WTC11 (cell line): ENCODE data around the gene KDM3B. TPM values are rescaled to one million over a fixed set of nuclear protein-coding genes. Genes with fewer than 3 reads are reported as not detected.

Experiments
- ATAC-seq: fragments of 200-7000 bp; cut with Tn5 transposase; 2 replicates; pipeline ENCODE4 v1.10.0; 2021; ENCODE audit warnings: mild to moderate bottlenecking, moderate library complexity
- CTCF ChIA-PET: fragments of 300-600 bp; sonication (Branson Sonifier 250); formaldehyde crosslinking; loops from one replicate; lab custom pipeline; 2021; ENCODE audit warnings: antibody characterized with exemption; lab: Charles Lee
- POLR2A ChIA-PET: fragments of 350-600 bp; sonication (Branson Sonifier 250); formaldehyde crosslinking; loops from one replicate; lab custom pipeline; 2021; ENCODE audit warnings: antibody characterized with exemption; lab: Charles Lee
- DNase-seq: peaks from one replicate; pipeline ENCODE4 v3.0.0; 2021; ENCODE audit warnings: low spot score
- H3K27ac Mint-ChIP-seq: 2 replicates; pipeline ENCODE4 v1.8.0; 2021; ENCODE audit warnings: mixed read lengths
- H3K27me3 Mint-ChIP-seq: 2 replicates; pipeline ENCODE4 v1.8.0; 2021; ENCODE audit warnings: low read depth, mild to moderate bottlenecking, moderate library complexity, mixed read lengths
- H3K36me3 Mint-ChIP-seq: 2 replicates; pipeline ENCODE4 v1.8.0; 2021; ENCODE audit warnings: mixed read lengths
- H3K4me1 Mint-ChIP-seq: 2 replicates; pipeline ENCODE4 v1.8.0; 2022; ENCODE audit warnings: mixed read lengths
- H3K4me3 Mint-ChIP-seq: 2 replicates; pipeline ENCODE4 v1.8.0; 2021; ENCODE audit warnings: mild to moderate bottlenecking, moderate library complexity, mixed read lengths
- H3K9me3 Mint-ChIP-seq: 2 replicates; pipeline ENCODE4 v1.8.0; 2021; ENCODE audit warnings: mixed read lengths
- AFF4 ChIP-seq: sonication (generic); formaldehyde crosslinking; IDR thresholded peaks from 2 replicates; pipeline ENCODE4 v1.8.1; 2023; ENCODE audit warnings: mild to moderate bottlenecking, missing genetic modification reagents, borderline replicate concordance
- ATF6 ChIP-seq: sonication (generic); formaldehyde crosslinking; IDR thresholded peaks from 2 replicates; pipeline ENCODE4 v1.8.1; 2023; ENCODE audit warnings: mild to moderate bottlenecking, missing genetic modification reagents
- CREM ChIP-seq: sonication (generic); formaldehyde crosslinking; IDR thresholded peaks from 2 replicates; pipeline ENCODE4 v1.8.1; 2022; ENCODE audit warnings: mild to moderate bottlenecking, missing genetic modification reagents, moderate library complexity
- MXD4 ChIP-seq: fragments of 250-450 bp; sonication (Bioruptor Pico); IDR thresholded peaks from 2 replicates; pipeline ENCODE4 v1.8.0; 2021; ENCODE audit warnings: mild to moderate bottlenecking, moderate library complexity, borderline replicate concordance
- NFE2L1 ChIP-seq: sonication (generic); formaldehyde crosslinking; IDR thresholded peaks from 2 replicates; pipeline ENCODE4 v1.8.1; 2023; ENCODE audit warnings: missing genetic modification reagents
- SP1 ChIP-seq: sonication (generic); formaldehyde crosslinking; conservative IDR thresholded peaks from 2 replicates; pipeline ENCODE4 v1.8.1; 2022; ENCODE audit warnings: missing genetic modification reagents
- USF1 ChIP-seq: sonication (generic); formaldehyde crosslinking; IDR thresholded peaks from 2 replicates; pipeline ENCODE4 v1.8.0; 2022; ENCODE audit warnings: mild to moderate bottlenecking, missing genetic modification reagents
- USF2 ChIP-seq: sonication (generic); formaldehyde crosslinking; IDR thresholded peaks from 2 replicates; pipeline ENCODE4 v1.8.1; 2023; ENCODE audit warnings: mild to moderate bottlenecking, missing genetic modification reagents, moderate library complexity
- ZBTB21 ChIP-seq: sonication (generic); formaldehyde crosslinking; IDR thresholded peaks from 2 replicates; pipeline ENCODE4 v1.8.1; 2023; ENCODE audit warnings: mild to moderate bottlenecking, missing genetic modification reagents, borderline replicate concordance
- ZNF396 ChIP-seq: fragments of 250-450 bp; sonication (Bioruptor Pico); IDR thresholded peaks from 2 replicates; pipeline ENCODE4 v1.8.0; 2021; ENCODE audit warnings: mild to moderate bottlenecking, moderate library complexity, borderline replicate concordance
- ZNF512 ChIP-seq: sonication (generic); formaldehyde crosslinking; IDR thresholded peaks from 2 replicates; pipeline ENCODE4 v1.8.1; 2022; ENCODE audit warnings: missing genetic modification reagents, borderline replicate concordance
- total RNA-seq: library from RNA; stranded (reverse); gene quantifications from 3 replicates; pipeline ENCODE4 v1.2.3, GENCODE V29; 2021

KDM3B gene
- total RNA-seq, 1 experiment from 2014 or later = 87.9 TPM

- TF ChIP-seq ZNF396 (CRISPR knock-in tag) (no peak), ZBTB21 (CRISPR knock-in tag) (no peak), MXD4 (CRISPR knock-in tag) (no peak)
These were observed 107.7 kb downstream of the KDM3B start (continued) for GRCh38 chr5:138460032-138460693.

GRCh38 chr5:138461343-138462125 is 109.0 kb downstream of the KDM3B start:
- CTCF ChIA-PET = interaction anchor here (9.8 to 13.9 kb wide), 2 partner anchors 11 to 40 kb away, joined by 106 to 254 read pairs; no protein-coding TSS in a partner anchor
- DNase-seq (no peak), ATAC-seq (no peak)
- TF ChIP-seq ZNF512 (CRISPR knock-in tag) (no peak), AFF4 (CRISPR knock-in tag) (no peak), USF1 (CRISPR knock-in tag) (peak; percentile 42; the same call in 1 of the 2 replicates), CREM (CRISPR knock-in tag) (no peak), USF2 (CRISPR knock-in tag) (peak; percentile 71), NFE2L1 (no peak), ATF6 (no peak), SP1 (no peak)
- TF ChIP-seq, all 79 proteins: peak for 2
- Mint-ChIP-seq H3K4me3 (no peak overlapping the region), H3K4me1 (peaks cover 10% of the 10 kb centered on the region), H3K27ac (no peak overlapping the region), H3K36me3 (peaks cover 2% of the 10 kb centered on the region), H3K27me3 (peaks cover 11% of the 10 kb centered on the region), H3K9me3 (no peaks in the 10 kb centered on the region)
- POLR2A ChIA-PET = interaction anchor here (1.0 kb wide), 1 partner anchor 11 kb away, joined by 7 read pairs; no protein-coding TSS in a partner anchor
